SK-N-SH (cell line): ENCODE measurements around the gene KRT85. TPM values are rescaled to one million over a fixed set of nuclear protein-coding genes. Genes with fewer than 3 reads are reported as not detected.

ENCODE experiments used
- CTCF ChIA-PET: fragments of 300-600, 350-600 bp; formaldehyde crosslinking; extraction: SDS; loops from one replicate; lab custom pipeline; 2021; lab: Yijun Ruan, JAX
- POLR2A ChIA-PET: fragments of 350-600 bp; sonication (Branson Sonifier 250); formaldehyde crosslinking; extraction: SDS; loops from one replicate; lab custom pipeline; 2020; ENCODE audit warnings: antibody characterized with exemption, inconsistent platforms; lab: Yijun Ruan, JAX
- DNase-seq: peaks from one replicate; pipeline ENCODE4 v3.0.0; 2012
- H2AFZ ChIP-seq: fragments of 200-600 bp; sonication (generic); 2 replicates; pipeline ENCODE4 v1.8.1; 2016; ENCODE audit warnings: antibody characterized with exemption, mild to moderate bottlenecking, low read depth
- H3F3A ChIP-seq: fragments of 200-600 bp; sonication (generic); replicated peaks from 2 replicates; pipeline ENCODE3; 2016; ENCODE audit warnings: antibody characterized with exemption, mild to moderate bottlenecking; ENCODE audit not compliant: insufficient read depth
- H3K27ac ChIP-seq, 2 experiments: fragments of 200-500 bp in 1 of 2; fragments of 200-600 bp in 1 of 2; sonication (Bioruptor generic) in 1 of 2; sonication (generic), shearing (Covaris generic) in 1 of 2; 2 replicates each; pipeline versions ENCODE4 v1.5.1 to v1.6.1; 2014 to 2016; ENCODE audit warnings: low read depth in 2 of 2, inconsistent platforms in 1 of 2, low read length in 1 of 2, mild to moderate bottlenecking in 1 of 2, mixed read lengths in 1 of 2
- H3K27me3 ChIP-seq: fragments of 200-600 bp; sonication (generic), shearing (Covaris generic); 2 replicates; pipeline ENCODE4 v1.6.1; 2016; ENCODE audit warnings: mixed run types; ENCODE audit not compliant: insufficient read depth
- H3K36me3 ChIP-seq, 2 experiments: fragments of 200-500 bp in 1 of 2; fragments of 200-600 bp in 1 of 2; sonication (Bioruptor generic) in 1 of 2; sonication (generic) in 1 of 2; replicated peaks in 1 of 2; 2 replicates each; pipeline versions ENCODE3 to v1.5.1; 2014 to 2016; ENCODE audit warnings: low read length in 1 of 2, mild to moderate bottlenecking in 1 of 2; ENCODE audit not compliant: insufficient read depth in 2 of 2, control insufficient read depth in 1 of 2
- H3K4me1 ChIP-seq, 2 experiments: fragments of 200-500 bp in 1 of 2; fragments of 200-600 bp in 1 of 2; sonication (Bioruptor generic) in 1 of 2; sonication (generic), shearing (Covaris generic) in 1 of 2; 2 replicates each; pipeline versions ENCODE4 v1.5.1 to v1.6.1; 2014 to 2016; ENCODE audit warnings: low read depth in 1 of 2, low read length in 1 of 2, mixed run types in 1 of 2; ENCODE audit not compliant: insufficient read depth in 2 of 2, control insufficient read depth in 1 of 2
- H3K4me2 ChIP-seq: fragments of 200-600 bp; sonication (generic), shearing (Covaris generic); 2 replicates; pipeline ENCODE4 v1.6.1; 2017; ENCODE audit warnings: mixed run types
- H3K4me3 ChIP-seq, 2 experiments: fragments of 200-500 bp in 1 of 2; fragments of 200-600 bp in 1 of 2; sonication (Bioruptor generic) in 1 of 2; sonication (generic), shearing (Covaris generic) in 1 of 2; 2 replicates each; pipeline versions ENCODE4 v1.5.1 to v1.8.1; 2014 to 2016; ENCODE audit warnings: low read depth in 2 of 2, inconsistent platforms in 1 of 2, low read length in 1 of 2, mild to moderate bottlenecking in 1 of 2, mixed read lengths in 1 of 2, moderate library complexity in 1 of 2
- H3K79me2 ChIP-seq: fragments of 200-600 bp; sonication (generic); 2 replicates; pipeline ENCODE4 v1.8.1; 2017; ENCODE audit warnings: mild to moderate bottlenecking; ENCODE audit not compliant: insufficient read depth
- H3K9ac ChIP-seq: fragments of 200-600 bp; sonication (generic); 2 replicates; pipeline ENCODE4 v1.6.1; 2017; ENCODE audit warnings: mixed run types
- H3K9me2 ChIP-seq: fragments of 200-600 bp; sonication (generic); 2 replicates; pipeline ENCODE4 v1.6.1; 2017; ENCODE audit warnings: mixed run types
- H3K9me3 ChIP-seq: fragments of 200-600 bp; sonication (generic); 2 replicates; pipeline ENCODE4 v1.6.1; 2017; ENCODE audit warnings: mixed run types, mild to moderate bottlenecking, moderate library complexity
- H4K20me1 ChIP-seq: fragments of 200-600 bp; sonication (generic); 2 replicates; pipeline ENCODE4 v1.6.1; 2017; ENCODE audit warnings: mild to moderate bottlenecking, mixed run types; ENCODE audit not compliant: insufficient read depth
- CTCF ChIP-seq: fragments of 200-600 bp; sonication (generic); IDR thresholded peaks from 2 replicates; pipeline ENCODE4 v1.6.1; 2017; ENCODE audit warnings: antibody characterized with exemption, mild to moderate bottlenecking, moderate library complexity
- ELF1 ChIP-seq: IDR thresholded peaks from 2 replicates; pipeline ENCODE4 v1.4.0; 2012
- EP300 ChIP-seq, 2 experiments: IDR thresholded peaks; 2 replicates each; pipeline versions ENCODE4 v1.4.0 to v1.6.1; 2012; ENCODE audit warnings: borderline replicate concordance in 1 of 2, low read depth in 1 of 2, low read length in 1 of 2
- EZH2phosphoT487 ChIP-seq: fragments of 200-600 bp; sonication (generic); IDR thresholded peaks from 2 replicates; pipeline ENCODE4 v1.6.1; 2017; ENCODE audit warnings: low read depth, mixed run types, mild to moderate bottlenecking, antibody characterized with exemption, moderate library complexity, borderline replicate concordance
- FOXM1 ChIP-seq: IDR thresholded peaks from 2 replicates; pipeline ENCODE4 v1.4.0; 2012; ENCODE audit warnings: low read depth, mild to moderate bottlenecking
- GABPA ChIP-seq: IDR thresholded peaks from 2 replicates; pipeline ENCODE4 v1.4.0; 2012; ENCODE audit warnings: low read depth, mild to moderate bottlenecking
- GATA2 ChIP-seq: sonication (generic); formaldehyde crosslinking; IDR thresholded peaks from 2 replicates; pipeline ENCODE4 v1.5.0; 2020; ENCODE audit warnings: mild to moderate bottlenecking, missing genetic modification reagents
- MAX ChIP-seq: IDR thresholded peaks from 2 replicates; pipeline ENCODE4 v1.4.0; 2012; ENCODE audit warnings: low read depth
- MEF2A ChIP-seq: IDR thresholded peaks from 2 replicates; pipeline ENCODE4 v1.4.0; 2012; ENCODE audit warnings: low read depth, borderline replicate concordance
- MXI1 ChIP-seq: IDR thresholded peaks from 2 replicates; pipeline ENCODE4 v1.6.1; 2012; ENCODE audit warnings: mild to moderate bottlenecking, low read depth, low read length, improper control_type of control experiment
- NFIC ChIP-seq: IDR thresholded peaks from 2 replicates; pipeline ENCODE4 v1.4.0; 2012; ENCODE audit warnings: borderline replicate concordance
- NRF1 ChIP-seq: IDR thresholded peaks from 2 replicates; pipeline ENCODE4 v1.6.1; 2012; ENCODE audit warnings: low read depth, mild to moderate bottlenecking, low read length
- PBX3 ChIP-seq: IDR thresholded peaks from 2 replicates; pipeline ENCODE4; 2012
- RAD21 ChIP-seq: IDR thresholded peaks from 2 replicates; pipeline ENCODE4 v1.6.1; 2012; ENCODE audit warnings: mild to moderate bottlenecking, low read length
- RFX5 ChIP-seq: IDR thresholded peaks from 2 replicates; pipeline ENCODE4 v1.6.1; 2012; ENCODE audit warnings: mild to moderate bottlenecking, improper control_type of control experiment, low read length
- SIN3A ChIP-seq: IDR thresholded peaks from 2 replicates; pipeline ENCODE4 v1.6.1; 2012; ENCODE audit warnings: low read depth, mild to moderate bottlenecking, low read length, moderate library complexity, borderline replicate concordance
- TAF1 ChIP-seq: IDR thresholded peaks from 2 replicates; pipeline ENCODE4 v1.6.1; 2012; ENCODE audit warnings: low read depth, mild to moderate bottlenecking, low read length, moderate library complexity, borderline replicate concordance
- TEAD4 ChIP-seq: IDR thresholded peaks from 2 replicates; pipeline ENCODE4 v1.4.0; 2012; ENCODE audit warnings: mild to moderate bottlenecking, borderline replicate concordance; ENCODE audit not compliant: insufficient read depth
- USF2 ChIP-seq: fragments of 150-350 bp; IDR thresholded peaks from 2 replicates; pipeline ENCODE4 v1.6.1; 2017; ENCODE audit warnings: antibody characterized with exemption, low read length, low read depth, borderline replicate concordance
- YY1 ChIP-seq: IDR thresholded peaks from 2 replicates; pipeline ENCODE4 v1.4.0; 2012; ENCODE audit warnings: low read depth, mild to moderate bottlenecking
- ZBTB33 ChIP-seq: IDR thresholded peaks from 2 replicates; pipeline ENCODE4 v1.4.0; 2012; ENCODE audit warnings: low read depth, borderline replicate concordance
- WGBS: methylation state at CpG from one replicate; pipeline ENCODE4 v1.1.6; 2017; ENCODE audit warnings: low lambda C conversion rate; 5-methylcytosine and 5-hydroxymethylcytosine counted together
- polyA plus RNA-seq, 3 experiments: library from polyadenylated mRNA; depleted of rRNA; stranded (reverse); fragments of >200 nt; gene quantifications; 2 replicates each; pipeline ENCODE4 v1.2.3, GENCODE V29; 2012

KRT85 gene
- polyA plus RNA-seq, 1 of the 3 experiments (the other 2 are of a cell fraction) = not detected

- Histone ChIP-seq H3F3A (no peaks in the 10 kb centered on the region), H3K9ac (no peak overlapping the region), H3K4me1 (no peaks in the 10 kb centered on the region), H4K20me1 (no peaks in the 10 kb centered on the region), H3K27me3 (no peaks in the 10 kb centered on the region; the same call in 1 of the 2 replicates), H3K36me3 (no peaks in the 10 kb centered on the region), H3K27ac (no peak overlapping the region), H3K4me3 (no peak overlapping the region), H2AFZ (no peak overlapping the region), H3K79me2 (no peaks in the 10 kb centered on the region), H3K9me3 (no peaks in the 10 kb centered on the region), H3K9me2 (no peaks in the 10 kb centered on the region), H3K4me2 (no peak overlapping the region)
- DNase-seq = no peak
- WGBS = 64% methylated on average over 10 of the region's 11 CpGs
- TF ChIP-seq RAD21 (no peak), RFX5 (no peak), TAF1 (no peak)
- CTCF ChIA-PET = interaction anchor here (0.7 to 12.6 kb wide), 19 partner anchors 8 to 560 kb away, joined by 3 to 218 read pairs (median 4); no protein-coding TSS in a partner anchor
- POLR2A ChIA-PET = no interaction called here
These were observed 48.2 kb downstream of the KRT85 start for GRCh38 chr12:52319097-52319496.

GRCh38 chr12:52318241-52318990 lies 48.9 kb downstream of the KRT85 start:
- Histone ChIP-seq H3K4me1 (no peaks in the 10 kb centered on the region), H3K4me3 (no peak overlapping the region), H3K27me3 (no peaks in the 10 kb centered on the region; the same call in 1 of the 2 replicates), H3K79me2 (no peaks in the 10 kb centered on the region), H2AFZ (no peak overlapping the region), H3K9me3 (no peaks in the 10 kb centered on the region), H3K9me2 (no peaks in the 10 kb centered on the region), H3K4me2 (no peak overlapping the region), H3K36me3 (no peaks in the 10 kb centered on the region), H3F3A (no peaks in the 10 kb centered on the region), H3K9ac (no peak overlapping the region), H3K27ac (no peak overlapping the region), H4K20me1 (no peaks in the 10 kb centered on the region)
- WGBS = 61% methylated on average over 11 of the region's 11 CpGs
- DNase-seq = no peak
- no peak for TF ChIP-seq CTCF
- no peak for TF ChIP-seq NRF1
- TF ChIP-seq GABPA = no peak
- TF ChIP-seq FOXM1 = no peak
- no peak for TF ChIP-seq PBX3
- TF ChIP-seq RFX5 = no peak
- no peak for TF ChIP-seq SIN3A
- TF ChIP-seq EP300 (IDR thresholded peaks at IDR 0.05; ENCODE audit: borderline replicate concordance in 1 of 2, low read depth in 1 of 2, low read length in 1 of 2) = no peak
- no peak for TF ChIP-seq NFIC
- TF ChIP-seq MXI1 = no peak
- TF ChIP-seq ELF1 = no peak
- TF ChIP-seq USF2 = no peak
- TF ChIP-seq MEF2A = no peak
- TF ChIP-seq YY1 = no peak
- TF ChIP-seq EZH2phosphoT487 = no peak
- no peak for TF ChIP-seq MAX
- no peak for TF ChIP-seq ZBTB33
- no peak for TF ChIP-seq TAF1
- TF ChIP-seq GATA2 (CRISPR knock-in tag) = no peak
- no peak for TF ChIP-seq TEAD4
- POLR2A ChIA-PET = no interaction called here
- CTCF ChIA-PET = interaction anchor here (0.7 to 12.6 kb wide), 18 partner anchors 8 to 561 kb away, joined by 3 to 218 read pairs (median 5); no protein-coding TSS in a partner anchor
